GM12801 (cell line): ENCODE data around the gene RASGRP2.

Experiments used
- TF ChIP-seq, protein P1 (sequence below): IDR thresholded peaks from one replicate; pipeline ENCODE4 v1.5.1; 2011; ENCODE audit warnings: control low read depth; ENCODE audit not compliant: insufficient read length; ENCODE audit errors: extremely low read depth

RASGRP2 gene

DNA sequence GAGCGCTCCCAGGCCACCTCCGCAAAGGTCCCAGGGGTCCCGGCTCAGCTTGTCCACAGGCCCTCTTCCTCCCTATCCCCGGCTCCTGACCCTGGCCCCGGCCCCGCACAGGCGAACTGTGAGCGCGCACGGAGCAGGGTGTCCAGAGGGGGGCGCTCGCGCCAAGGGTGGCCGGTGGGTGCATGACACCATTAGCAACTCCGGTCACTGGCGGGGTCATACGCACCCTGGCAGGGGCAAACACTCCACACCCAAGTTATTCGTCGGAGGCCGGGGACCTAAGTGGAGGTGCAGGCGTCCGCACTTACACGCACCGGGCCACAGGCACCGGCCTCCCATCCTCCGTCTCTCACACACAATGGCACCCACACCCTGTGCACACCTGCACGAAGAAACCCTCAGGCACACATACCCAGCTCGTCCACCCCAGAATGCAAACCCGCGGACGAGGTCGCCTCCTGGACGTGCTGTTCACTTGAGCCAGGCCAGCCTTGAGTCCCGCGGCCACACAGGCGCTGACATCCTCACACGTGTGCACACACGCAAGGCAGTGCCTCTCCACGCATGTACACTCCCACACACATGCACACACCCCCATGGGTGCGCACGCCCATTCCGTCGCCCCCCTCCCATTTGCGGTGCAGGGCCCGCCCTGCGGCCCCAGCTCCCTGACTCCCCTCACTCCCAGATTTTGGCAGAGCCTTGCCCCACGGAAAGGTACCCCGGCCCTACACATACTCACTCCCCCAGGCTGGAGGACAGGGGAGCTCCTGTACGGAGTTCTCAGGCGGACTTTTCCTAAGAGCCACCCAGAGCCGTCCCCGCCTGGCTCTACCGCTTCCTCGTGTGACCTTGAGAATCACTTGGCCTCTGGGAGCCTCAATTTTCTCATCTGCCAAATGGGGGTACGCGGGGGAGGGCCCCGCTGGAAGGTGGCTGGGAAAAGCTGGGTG, at the start of gene RASGRP2:
Gene RASGRP2, minus strand, starts transcription at position 552 of the 953 bp plus-strand sequence. CDS start 1,276 bp downstream, outside the sequence.
- TF ChIP-seq, protein P1, sequence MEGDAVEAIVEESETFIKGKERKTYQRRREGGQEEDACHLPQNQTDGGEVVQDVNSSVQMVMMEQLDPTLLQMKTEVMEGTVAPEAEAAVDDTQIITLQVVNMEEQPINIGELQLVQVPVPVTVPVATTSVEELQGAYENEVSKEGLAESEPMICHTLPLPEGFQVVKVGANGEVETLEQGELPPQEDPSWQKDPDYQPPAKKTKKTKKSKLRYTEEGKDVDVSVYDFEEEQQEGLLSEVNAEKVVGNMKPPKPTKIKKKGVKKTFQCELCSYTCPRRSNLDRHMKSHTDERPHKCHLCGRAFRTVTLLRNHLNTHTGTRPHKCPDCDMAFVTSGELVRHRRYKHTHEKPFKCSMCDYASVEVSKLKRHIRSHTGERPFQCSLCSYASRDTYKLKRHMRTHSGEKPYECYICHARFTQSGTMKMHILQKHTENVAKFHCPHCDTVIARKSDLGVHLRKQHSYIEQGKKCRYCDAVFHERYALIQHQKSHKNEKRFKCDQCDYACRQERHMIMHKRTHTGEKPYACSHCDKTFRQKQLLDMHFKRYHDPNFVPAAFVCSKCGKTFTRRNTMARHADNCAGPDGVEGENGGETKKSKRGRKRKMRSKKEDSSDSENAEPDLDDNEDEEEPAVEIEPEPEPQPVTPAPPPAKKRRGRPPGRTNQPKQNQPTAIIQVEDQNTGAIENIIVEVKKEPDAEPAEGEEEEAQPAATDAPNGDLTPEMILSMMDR, result no peak

DNA sequence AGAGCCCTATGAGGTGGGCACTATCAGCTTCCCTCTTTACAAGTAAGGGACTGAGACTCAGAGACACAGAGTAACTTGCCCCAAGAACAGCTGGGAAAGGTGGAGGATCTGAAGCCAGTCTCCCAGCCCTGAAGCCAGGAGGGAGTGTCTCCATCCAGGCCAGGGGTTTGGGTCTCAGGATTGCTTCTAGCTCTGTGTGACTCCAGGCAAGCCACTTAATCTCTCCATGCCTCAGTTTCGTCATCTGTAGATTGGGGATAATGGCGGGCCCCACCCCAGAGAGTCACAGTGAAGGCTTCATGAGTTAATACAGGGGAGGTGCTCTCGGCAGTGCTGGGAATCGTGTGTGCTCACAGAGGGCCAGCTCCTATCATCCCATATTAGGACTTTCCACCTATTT, 48.5 kb upstream of the RASGRP2 start:
- TF ChIP-seq, protein P1, result no peak

DNA sequence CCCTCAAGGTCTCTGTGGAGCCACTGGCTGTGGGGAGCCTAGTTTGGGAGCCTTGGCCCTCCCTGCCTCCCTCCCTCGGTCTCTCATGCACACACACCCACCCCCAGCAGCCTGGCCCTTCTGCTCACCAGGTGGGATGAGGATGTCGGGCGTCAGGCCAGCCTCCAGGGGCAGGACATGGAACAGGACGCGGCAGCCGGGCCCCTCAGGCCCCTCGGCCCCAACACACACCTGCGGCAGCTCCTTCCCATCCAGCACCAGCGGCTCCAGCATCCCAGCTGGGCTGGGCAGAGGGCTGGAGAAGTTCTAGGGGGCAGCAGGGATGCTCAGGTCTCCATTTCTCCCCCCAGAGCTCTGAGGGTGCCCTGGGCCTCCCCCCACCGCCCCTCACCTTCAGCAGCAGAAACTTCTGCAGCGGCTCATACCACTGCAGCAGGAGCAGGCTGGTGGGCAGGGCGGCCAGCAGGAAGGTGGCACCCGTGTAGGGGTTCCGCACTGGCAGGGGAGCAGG, 47.9 kb upstream of the RASGRP2 start:
- TF ChIP-seq, protein P1, result no peak

DNA sequence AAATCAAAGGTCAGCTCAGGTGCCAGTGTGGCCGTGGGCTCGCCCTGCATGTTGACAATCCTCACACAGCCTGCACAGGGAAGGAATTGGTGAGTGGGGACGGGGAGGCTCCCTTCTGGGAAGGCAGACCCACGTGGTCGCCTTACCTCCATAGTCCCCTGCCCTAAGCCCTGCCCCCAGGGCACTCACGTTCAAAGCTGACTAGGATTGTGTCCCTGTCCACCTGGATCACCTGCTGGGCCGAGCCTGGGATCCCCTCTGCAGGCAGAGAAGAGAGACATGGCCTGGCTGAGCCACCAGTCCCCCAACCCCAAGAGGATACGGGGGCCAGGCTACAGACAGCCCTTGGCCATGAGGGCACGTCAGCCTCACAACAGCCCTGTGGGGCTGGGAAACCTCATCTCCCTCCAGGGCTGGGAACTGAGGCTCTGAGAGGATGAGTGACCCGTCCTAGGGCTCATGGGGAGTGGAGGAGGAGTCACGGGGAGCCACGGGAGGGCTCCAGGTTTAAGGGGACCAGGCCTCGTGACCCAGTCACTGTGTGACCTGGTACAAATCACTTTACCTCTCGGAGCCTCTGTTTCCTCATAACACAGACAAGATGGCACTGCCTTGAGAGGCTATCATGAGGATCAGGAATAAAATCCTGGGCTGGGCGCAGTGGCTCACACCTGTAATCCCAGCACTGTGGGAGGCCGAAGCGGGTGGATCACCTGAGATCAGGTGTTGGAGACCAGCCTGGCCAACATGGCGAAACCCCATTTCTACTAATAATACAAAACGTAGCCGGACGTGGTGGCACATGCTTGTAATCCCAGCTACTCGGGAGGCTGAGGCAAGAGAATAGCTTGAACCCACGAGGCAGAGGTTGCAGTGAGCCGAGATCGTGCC, 46.5 kb upstream of the RASGRP2 start:
- TF ChIP-seq, protein P1, result no peak

DNA sequence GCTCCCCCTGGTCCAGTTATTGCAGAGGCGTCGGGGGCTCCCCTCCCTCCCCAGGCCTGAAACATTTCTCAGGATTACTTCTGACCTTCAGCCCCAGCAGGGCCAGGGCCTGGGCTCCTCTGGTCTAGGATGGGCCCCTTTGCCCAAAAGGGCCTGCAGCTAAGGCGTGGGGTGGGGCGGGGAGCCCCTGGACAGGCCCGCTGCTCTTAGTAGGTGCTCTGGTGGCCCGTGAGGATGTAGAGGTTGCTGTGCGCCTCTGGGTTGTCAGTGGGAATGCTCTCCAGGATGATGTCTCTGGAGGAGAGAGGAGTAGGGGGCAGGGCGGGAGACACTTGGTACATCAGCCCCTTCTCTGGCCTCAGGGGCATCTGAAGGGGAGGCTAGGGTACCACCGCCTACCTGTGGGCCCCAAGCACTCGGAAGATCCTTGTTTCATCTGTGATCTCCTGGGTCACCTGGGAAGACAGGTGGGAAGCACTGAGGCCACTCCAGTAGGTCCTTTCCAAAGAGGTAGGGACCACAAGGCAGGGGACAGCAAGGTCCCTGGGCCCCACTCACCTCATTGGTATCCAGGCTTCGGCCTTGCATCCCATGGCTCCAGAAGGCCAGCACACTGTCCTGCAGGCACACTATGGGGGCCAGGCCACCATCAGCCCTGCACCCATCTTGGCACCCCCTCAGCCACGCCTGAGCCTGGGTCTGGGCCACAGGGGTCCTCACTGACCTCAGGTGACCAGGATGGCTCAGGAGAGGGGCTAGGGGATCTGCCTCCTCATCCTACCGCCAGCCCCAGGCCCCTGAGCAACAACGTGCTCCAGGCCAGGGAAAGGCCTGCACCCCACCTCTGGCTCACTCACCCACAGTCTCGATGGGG, 45.6 kb upstream of the RASGRP2 start:
- TF ChIP-seq, protein P1, result no peak

DNA sequence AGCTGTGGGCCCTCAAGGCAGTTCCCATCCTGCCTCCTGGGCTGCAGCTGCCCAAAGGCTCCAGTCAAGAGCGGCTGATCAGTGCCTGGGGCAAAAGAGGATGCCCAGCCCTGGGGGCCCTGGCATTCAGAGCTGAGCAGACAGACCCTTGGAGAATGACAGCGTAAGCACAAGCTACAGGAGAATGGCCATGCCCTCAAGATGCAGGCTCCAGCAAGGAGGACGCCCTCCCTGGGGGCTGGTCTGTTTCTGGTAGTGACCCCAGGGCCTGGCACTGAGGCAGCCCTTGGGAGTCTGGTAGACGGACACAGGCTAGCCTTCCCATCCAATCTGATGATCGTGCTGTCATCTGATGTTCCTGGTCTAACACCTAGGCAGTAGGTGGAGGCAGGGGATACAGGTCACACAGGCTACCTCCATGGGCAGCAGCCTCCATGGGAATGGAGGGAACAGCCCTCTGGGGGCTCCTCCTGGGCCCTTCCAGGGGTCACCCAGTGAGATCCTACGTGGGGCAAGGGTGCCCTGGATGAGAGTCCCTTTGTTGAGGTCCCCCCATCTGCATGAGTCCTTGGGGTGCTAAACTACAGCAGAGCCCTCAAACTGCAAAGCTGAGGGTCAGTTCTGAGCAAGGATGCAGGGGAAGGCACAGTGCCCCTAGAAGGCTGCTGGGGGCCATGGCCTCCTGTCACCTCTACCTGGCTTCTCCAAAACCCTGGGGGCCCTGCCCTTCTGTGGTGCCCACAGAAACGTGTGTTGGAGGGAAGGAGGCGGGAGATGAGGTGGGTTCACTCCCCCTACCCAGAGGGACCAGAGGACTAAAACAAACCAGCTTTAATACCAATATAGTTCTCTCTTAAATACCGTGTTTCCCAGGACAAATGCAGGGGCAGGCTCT, 44.6 kb upstream of the RASGRP2 start:
- TF ChIP-seq, protein P1, result no peak
